ENCODE measurements around the gene RNF123. TPM values are rescaled to one million over a fixed set of nuclear protein-coding genes. Genes with fewer than 3 reads are reported as not detected.

Gene RNF123
- total RNA-seq, 1 donor = 19.4 TPM

DNA sequence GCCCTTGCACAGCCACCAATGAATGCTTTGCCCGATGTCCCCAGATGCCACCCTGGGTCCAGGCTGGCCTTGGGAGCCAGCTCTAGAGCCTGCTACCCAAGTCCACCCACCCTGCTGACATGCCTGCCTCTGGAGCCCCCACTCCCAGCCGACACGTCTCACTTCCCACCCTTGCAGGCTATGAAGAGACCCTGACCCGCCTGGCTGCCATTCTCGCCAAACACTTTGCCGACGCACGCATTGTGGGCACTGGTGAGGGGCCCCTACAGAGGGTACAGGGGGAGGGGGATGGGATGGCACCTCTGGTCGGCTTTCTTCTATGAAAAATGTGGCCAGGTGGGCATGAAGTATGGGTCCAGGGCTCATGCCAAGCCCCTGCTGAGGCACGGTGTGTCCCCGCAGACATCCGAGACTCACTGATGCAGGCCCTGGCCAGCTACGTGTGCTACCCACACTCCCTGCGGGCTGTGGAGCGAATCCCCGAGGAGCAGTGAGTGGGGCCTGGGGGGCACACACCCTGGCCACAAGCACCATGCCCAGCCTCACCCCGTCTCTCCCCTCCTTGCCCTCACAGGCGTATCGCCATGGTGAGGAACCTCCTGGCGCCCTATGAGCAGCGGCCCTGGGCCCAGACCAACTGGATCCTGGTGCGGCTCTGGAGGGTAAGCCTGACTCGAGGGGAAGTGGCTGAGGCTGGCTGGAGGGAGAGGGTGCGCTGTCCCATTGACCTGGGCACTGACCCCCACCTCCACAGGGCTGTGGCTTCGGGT is 24.2 kb downstream of the RNF123 start:
- no peak for DNase-seq (ENCODE audit: low read depth)
- TF ChIP-seq, protein P1, sequence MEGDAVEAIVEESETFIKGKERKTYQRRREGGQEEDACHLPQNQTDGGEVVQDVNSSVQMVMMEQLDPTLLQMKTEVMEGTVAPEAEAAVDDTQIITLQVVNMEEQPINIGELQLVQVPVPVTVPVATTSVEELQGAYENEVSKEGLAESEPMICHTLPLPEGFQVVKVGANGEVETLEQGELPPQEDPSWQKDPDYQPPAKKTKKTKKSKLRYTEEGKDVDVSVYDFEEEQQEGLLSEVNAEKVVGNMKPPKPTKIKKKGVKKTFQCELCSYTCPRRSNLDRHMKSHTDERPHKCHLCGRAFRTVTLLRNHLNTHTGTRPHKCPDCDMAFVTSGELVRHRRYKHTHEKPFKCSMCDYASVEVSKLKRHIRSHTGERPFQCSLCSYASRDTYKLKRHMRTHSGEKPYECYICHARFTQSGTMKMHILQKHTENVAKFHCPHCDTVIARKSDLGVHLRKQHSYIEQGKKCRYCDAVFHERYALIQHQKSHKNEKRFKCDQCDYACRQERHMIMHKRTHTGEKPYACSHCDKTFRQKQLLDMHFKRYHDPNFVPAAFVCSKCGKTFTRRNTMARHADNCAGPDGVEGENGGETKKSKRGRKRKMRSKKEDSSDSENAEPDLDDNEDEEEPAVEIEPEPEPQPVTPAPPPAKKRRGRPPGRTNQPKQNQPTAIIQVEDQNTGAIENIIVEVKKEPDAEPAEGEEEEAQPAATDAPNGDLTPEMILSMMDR (IDR thresholded peaks at IDR 0.05; ENCODE audit: insufficient read depth, low read length) = no peak

DNA sequence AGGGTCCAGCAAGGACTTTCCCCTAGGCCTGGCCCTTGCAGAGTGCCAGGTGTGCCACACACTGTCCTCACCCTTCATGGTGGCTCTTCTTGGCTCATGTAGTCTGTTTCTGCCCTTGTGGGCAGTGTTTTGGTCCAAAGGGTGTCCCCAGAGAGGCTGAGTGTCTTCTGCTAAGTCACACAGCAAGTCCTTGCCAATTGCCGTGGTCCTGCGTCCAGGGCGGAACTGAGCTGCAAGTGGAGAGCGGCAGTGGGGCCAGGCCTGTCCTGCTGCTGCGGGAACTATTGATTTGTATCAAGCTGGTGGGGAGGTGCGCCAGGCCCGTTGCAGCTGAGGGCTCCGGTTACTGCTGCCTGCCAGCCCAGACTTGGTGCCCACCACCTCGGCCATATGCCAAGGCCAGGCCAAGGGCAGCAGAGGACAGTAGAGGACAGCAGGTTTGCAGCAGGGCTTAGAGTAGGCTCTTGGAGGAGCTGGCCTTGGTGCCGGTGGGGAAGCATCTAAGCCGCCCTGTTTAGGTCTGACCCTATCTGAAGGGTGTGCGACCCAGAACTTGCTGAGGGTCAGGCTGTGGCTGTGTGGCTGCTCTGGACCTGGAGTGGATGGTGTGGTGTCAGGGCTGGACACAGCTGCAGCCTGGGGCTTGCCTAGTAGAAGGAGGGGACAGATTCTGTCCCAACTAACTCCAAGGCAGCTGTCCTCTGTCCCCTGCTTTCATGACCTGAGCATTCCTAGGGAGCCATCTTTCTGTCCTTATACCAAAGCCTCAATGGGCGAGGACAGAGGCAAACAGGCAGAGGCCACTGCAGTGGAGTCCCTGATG is 25.6 kb downstream of the RNF123 start:
- H3K4me3 ChIP-seq (ENCODE audit: low read depth, low read length) = no peak overlapping the region
- TF ChIP-seq, protein P1 (IDR thresholded peaks at IDR 0.05; ENCODE audit: insufficient read depth, low read length) = no peak
- DNase-seq (ENCODE audit: low read depth) = no peak

More for the DNA sequence above, 24.2 kb downstream of the RNF123 start:
- no peak overlapping the region for H3K4me3 ChIP-seq (ENCODE audit: low read depth, low read length)

DNA sequence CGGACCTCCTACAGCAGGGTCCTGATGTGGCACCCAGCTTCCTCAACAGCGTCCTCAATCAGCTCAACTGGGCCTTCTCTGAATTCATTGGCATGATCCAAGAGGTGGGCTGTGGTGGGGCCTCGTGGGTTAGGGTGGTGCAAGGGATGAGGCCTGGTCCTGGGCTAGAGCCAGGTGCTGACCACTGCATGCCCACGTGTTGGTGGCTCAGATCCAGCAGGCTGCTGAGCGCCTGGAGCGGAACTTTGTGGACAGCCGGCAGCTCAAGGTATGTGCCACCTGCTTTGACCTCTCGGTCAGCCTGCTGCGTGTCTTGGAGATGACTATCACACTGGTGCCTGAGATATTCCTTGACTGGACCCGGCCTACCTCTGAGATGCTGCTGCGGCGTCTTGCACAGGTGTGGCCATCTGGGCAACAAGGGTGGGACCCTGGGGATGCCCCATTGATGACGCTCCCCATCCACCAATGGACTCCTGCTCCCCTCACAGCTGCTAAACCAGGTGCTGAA is 26.3 kb downstream of the RNF123 start:
- TF ChIP-seq, protein P1 (IDR thresholded peaks at IDR 0.05; ENCODE audit: insufficient read depth, low read length) = no peak
- no peak overlapping the region for H3K4me3 ChIP-seq (ENCODE audit: low read depth, low read length)
- DNase-seq (ENCODE audit: low read depth) = no peak

- no peak for DNase-seq (ENCODE audit: low read depth)
- TF ChIP-seq, protein P1 (IDR thresholded peaks at IDR 0.05; ENCODE audit: insufficient read depth, low read length) = no peak
These were observed 26.8 kb downstream of the RNF123 start for GRCh38 chr3:49716169-49716568.

DNA sequence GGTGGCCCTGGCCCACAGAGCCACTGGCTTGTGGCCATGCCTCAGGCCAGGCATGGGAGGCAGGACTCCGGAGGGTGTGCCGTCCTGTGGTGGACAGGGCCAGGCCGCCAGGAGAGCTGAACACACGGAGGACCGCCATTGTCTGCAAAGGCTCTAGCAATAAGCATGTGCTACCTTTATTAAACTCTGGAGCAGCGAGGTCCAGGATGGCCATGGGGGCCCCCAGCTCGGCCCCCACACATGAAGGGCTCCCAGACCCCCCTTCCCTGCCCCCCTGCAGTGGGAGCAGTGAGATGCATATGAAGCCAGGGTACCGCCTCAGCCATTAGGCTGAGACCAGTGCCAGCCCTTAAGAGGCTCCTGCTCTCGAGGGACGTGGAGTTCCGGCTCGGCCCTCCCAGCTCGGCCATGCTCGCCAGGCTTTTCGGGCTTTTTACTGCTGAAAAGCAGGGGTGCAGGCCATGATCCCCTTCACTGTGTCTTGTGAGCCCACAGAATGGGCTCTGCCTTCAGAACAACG is 27.4 kb downstream of the RNF123 start:
- TF ChIP-seq, protein P1 (IDR thresholded peaks at IDR 0.05; ENCODE audit: insufficient read depth, low read length) = no peak
- DNase-seq (ENCODE audit: low read depth) = no peak
- H3K4me3 ChIP-seq (ENCODE audit: low read depth, low read length) = no peak overlapping the region

More at GRCh38 chr3:49716169-49716568, 26.8 kb downstream of the RNF123 start:
- no peak overlapping the region for H3K4me3 ChIP-seq (ENCODE audit: low read depth, low read length)

DNA sequence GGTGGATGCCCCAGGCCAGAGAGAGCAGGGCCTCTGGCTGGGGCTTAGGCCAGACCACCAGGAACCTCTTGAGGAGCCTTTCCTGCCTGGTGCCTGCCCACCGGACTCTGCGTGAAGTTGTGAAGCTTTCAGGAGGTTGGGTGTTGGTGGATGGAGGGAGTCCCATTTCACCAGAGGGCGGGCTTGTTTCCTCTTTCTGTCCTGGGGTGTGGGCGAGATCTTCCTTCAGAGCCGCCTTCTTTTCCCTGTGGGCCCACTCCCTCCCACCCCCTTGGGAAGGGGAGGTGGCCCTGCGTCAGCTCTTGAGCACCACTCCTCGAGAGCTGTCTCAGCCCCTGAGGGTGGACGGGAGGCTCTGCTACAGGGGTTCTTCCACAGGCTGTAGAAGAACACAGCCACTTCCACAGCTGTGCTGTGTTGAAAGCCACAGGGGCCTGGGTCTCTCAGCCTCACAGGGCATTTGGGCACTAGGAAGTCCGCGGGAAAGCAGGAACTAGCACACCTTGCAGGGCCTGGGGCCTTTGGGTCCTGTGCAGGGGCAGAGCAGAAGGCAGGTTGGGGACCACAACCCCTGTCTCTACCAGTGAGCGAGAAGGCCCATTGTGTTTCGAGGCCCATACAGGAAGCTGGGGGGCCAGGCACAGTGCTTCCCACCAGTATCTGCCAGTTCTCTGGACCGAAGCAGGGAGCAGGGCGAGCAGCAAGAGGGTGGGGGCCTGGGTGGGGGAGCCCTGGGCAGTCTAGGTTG is 28.0 kb downstream of the RNF123 start:
- H3K4me3 ChIP-seq (ENCODE audit: low read depth, low read length) = no peak overlapping the region
- TF ChIP-seq, protein P1 (IDR thresholded peaks at IDR 0.05; ENCODE audit: insufficient read depth, low read length) = no peak
- no peak for DNase-seq (ENCODE audit: low read depth)
